ENCODE measurements around the gene MLX.

DNA sequence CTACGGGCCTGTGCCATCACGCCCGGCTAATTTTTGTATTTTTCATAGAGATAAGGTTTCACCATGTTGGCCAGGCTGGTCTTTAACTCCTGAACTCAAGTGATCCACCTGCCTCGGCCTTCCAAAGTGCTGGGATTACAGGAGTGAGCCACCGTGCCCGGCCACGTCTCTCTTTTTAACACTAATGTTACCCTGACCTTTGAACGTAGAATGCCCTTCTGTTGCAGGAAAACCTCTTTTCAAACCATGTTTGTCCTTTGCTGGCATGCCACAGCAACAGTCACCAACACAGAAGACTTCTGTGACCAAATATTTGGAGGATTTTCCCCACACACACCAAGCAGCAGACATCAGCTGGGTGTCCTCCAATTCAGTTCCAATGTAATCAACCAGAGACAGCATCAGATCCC, 22.0 kb upstream of the MLX start:
- no peak for TF ChIP-seq POLR2AphosphoS5 (IDR thresholded peaks at IDR 0.05; ENCODE audit: low read depth, low read length)
- no peak for TF ChIP-seq JUND (IDR thresholded peaks at IDR 0.05; ENCODE audit: low read length)
- TF ChIP-seq, protein P1, sequence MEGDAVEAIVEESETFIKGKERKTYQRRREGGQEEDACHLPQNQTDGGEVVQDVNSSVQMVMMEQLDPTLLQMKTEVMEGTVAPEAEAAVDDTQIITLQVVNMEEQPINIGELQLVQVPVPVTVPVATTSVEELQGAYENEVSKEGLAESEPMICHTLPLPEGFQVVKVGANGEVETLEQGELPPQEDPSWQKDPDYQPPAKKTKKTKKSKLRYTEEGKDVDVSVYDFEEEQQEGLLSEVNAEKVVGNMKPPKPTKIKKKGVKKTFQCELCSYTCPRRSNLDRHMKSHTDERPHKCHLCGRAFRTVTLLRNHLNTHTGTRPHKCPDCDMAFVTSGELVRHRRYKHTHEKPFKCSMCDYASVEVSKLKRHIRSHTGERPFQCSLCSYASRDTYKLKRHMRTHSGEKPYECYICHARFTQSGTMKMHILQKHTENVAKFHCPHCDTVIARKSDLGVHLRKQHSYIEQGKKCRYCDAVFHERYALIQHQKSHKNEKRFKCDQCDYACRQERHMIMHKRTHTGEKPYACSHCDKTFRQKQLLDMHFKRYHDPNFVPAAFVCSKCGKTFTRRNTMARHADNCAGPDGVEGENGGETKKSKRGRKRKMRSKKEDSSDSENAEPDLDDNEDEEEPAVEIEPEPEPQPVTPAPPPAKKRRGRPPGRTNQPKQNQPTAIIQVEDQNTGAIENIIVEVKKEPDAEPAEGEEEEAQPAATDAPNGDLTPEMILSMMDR (IDR thresholded peaks at IDR 0.05; ENCODE audit: control extremely low read depth in 1 of 3, insufficient read depth in 1 of 3, low read depth in 1 of 3, low read length in 3 of 3) = no peak
- TF ChIP-seq YY1 (IDR thresholded peaks at IDR 0.05; ENCODE audit: low read depth, low read length) = no peak
- no peak for TF ChIP-seq EGR1 (IDR thresholded peaks at IDR 0.05; ENCODE audit: borderline replicate concordance, low read depth, low read length)
- no peak for TF ChIP-seq EZH2 (IDR thresholded peaks at IDR 0.05; ENCODE audit: low read depth, low read length, severe bottlenecking)
- TF ChIP-seq CEBPB (IDR thresholded peaks at IDR 0.05; ENCODE audit: low read depth, low read length) = no peak
- no peak for TF ChIP-seq RFX5 (IDR thresholded peaks at IDR 0.05; ENCODE audit: borderline replicate concordance, low read depth, low read length)
- TF ChIP-seq ASH2L (IDR thresholded peaks at IDR 0.05; ENCODE audit: low read length) = no peak
- TF ChIP-seq CHD2 (IDR thresholded peaks at IDR 0.05; ENCODE audit: low read length) = no peak
- TF ChIP-seq NRF1 (IDR thresholded peaks at IDR 0.05; ENCODE audit: low read depth, low read length) = no peak
- TF ChIP-seq RAD21 (IDR thresholded peaks at IDR 0.05 in 1 of 2, conservative IDR thresholded peaks at IDR 0.05 in 1 of 2; ENCODE audit: low read depth in 2 of 2, low read length in 2 of 2) = no peak
- TF ChIP-seq, protein P2, sequence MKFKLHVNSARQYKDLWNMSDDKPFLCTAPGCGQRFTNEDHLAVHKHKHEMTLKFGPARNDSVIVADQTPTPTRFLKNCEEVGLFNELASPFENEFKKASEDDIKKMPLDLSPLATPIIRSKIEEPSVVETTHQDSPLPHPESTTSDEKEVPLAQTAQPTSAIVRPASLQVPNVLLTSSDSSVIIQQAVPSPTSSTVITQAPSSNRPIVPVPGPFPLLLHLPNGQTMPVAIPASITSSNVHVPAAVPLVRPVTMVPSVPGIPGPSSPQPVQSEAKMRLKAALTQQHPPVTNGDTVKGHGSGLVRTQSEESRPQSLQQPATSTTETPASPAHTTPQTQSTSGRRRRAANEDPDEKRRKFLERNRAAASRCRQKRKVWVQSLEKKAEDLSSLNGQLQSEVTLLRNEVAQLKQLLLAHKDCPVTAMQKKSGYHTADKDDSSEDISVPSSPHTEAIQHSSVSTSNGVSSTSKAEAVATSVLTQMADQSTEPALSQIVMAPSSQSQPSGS (IDR thresholded peaks at IDR 0.05; ENCODE audit: low read length) = no peak
